Osteocyte (in vitro differentiated cells): ENCODE measurements around the gene RFPL4A. TPM values are rescaled to one million over a fixed set of nuclear protein-coding genes. Genes with fewer than 3 reads are reported as not detected.
"Not testable (repeated sequence)": the region's sequence is repeated elsewhere in the genome, so short reads cannot be mapped to it uniquely, and the experiment has no call there.

Source experiments
- DNase-seq: peaks from one replicate; pipeline ENCODE4 v3.0.0; 2021; ENCODE audit warnings: mixed read lengths; ENCODE audit not compliant: unreplicated experiment; ENCODE audit errors: extremely low spot score
- H3K27ac Mint-ChIP-seq: one replicate; pipeline ENCODE4 v1.8.0; 2021; ENCODE audit warnings: mild to moderate bottlenecking, mixed read lengths; ENCODE audit not compliant: unreplicated experiment
- H3K27me3 Mint-ChIP-seq: one replicate; pipeline ENCODE4 v1.8.0; 2021; ENCODE audit warnings: mixed read lengths; ENCODE audit not compliant: unreplicated experiment
- H3K36me3 Mint-ChIP-seq: one replicate; pipeline ENCODE4 v1.8.0; 2021; ENCODE audit warnings: mixed read lengths; ENCODE audit not compliant: unreplicated experiment
- H3K4me1 Mint-ChIP-seq: one replicate; pipeline ENCODE4 v1.8.0; 2021; ENCODE audit warnings: mixed read lengths; ENCODE audit not compliant: unreplicated experiment
- H3K4me3 Mint-ChIP-seq: one replicate; pipeline ENCODE4 v1.8.0; 2021; ENCODE audit warnings: mild to moderate bottlenecking, moderate library complexity, mixed read lengths; ENCODE audit not compliant: unreplicated experiment
- H3K9me3 Mint-ChIP-seq: one replicate; pipeline ENCODE4 v1.8.0; 2021; ENCODE audit warnings: mixed read lengths; ENCODE audit not compliant: unreplicated experiment
- CTCF ChIP-seq: fragments of 200-600 bp; sonication (generic); IDR thresholded peaks from 2 replicates; pipeline ENCODE4 v1.5.0; 2021; ENCODE audit warnings: antibody characterized with exemption, mild to moderate bottlenecking, moderate library complexity
- long read RNA-seq: library from polyadenylated mRNA; unstranded; transcript quantifications from one replicate; pipeline ENCODE4 v2.0.0, GENCODE V29; 2021
- total RNA-seq: library from RNA; stranded (reverse); gene quantifications from 2 replicates; pipeline ENCODE4 v1.2.1, GENCODE V29; 2021

RFPL4A gene
- total RNA-seq: not detected in 2 replicates
- long read RNA-seq: 0 reads

GRCh38 chr19:55758797-55759196 lies at the start of gene RFPL4A:
Gene RFPL4A (plus strand): TSS chr19:55759097. CDS start chr19:55761801, 2,704 bp downstream.
- H3K4me3 Mint-ChIP-seq, H3K27ac Mint-ChIP-seq: not testable (repeated sequence)

GRCh38 chr19:55711719-55712118 lies 47.2 kb upstream of the RFPL4A start:
- peaks cover 3% of the 10 kb centered on the region for H3K27me3 Mint-ChIP-seq
- no peak overlapping the region for H3K4me3 Mint-ChIP-seq
- no peak for DNase-seq
- no peaks in the 10 kb centered on the region for H3K9me3 Mint-ChIP-seq
- H3K27ac Mint-ChIP-seq: no peak overlapping the region
- H3K36me3 Mint-ChIP-seq: no peaks in the 10 kb centered on the region
- TF ChIP-seq CTCF: no peak
- no peaks in the 10 kb centered on the region for H3K4me1 Mint-ChIP-seq

More at GRCh38 chr19:55758797-55759196, at the start of gene RFPL4A:
- peaks cover 17% of the 10 kb centered on the region for H3K9me3 Mint-ChIP-seq
- H3K36me3 Mint-ChIP-seq, DNase-seq, H3K4me1 Mint-ChIP-seq, H3K27me3 Mint-ChIP-seq: not testable (repeated sequence)

- no peaks in the 10 kb centered on the region for H3K4me1 Mint-ChIP-seq
- TF ChIP-seq CTCF: no peak
- no peaks in the 10 kb centered on the region for H3K9me3 Mint-ChIP-seq
- no peak overlapping the region for H3K4me3 Mint-ChIP-seq
- H3K27me3 Mint-ChIP-seq: peaks cover 3% of the 10 kb centered on the region
- H3K27ac Mint-ChIP-seq: no peak overlapping the region
- H3K36me3 Mint-ChIP-seq: no peaks in the 10 kb centered on the region
- DNase-seq: no peak
Measured at GRCh38 chr19:55712804-55713631, 45.9 kb upstream of the RFPL4A start.

GRCh38 chr19:55716531-55716930 lies 42.4 kb upstream of the RFPL4A start:
- H3K27ac Mint-ChIP-seq: no peak overlapping the region
- no peaks in the 10 kb centered on the region for H3K36me3 Mint-ChIP-seq
- H3K4me3 Mint-ChIP-seq: no peak overlapping the region
- H3K27me3 Mint-ChIP-seq: no peaks in the 10 kb centered on the region
- no peaks in the 10 kb centered on the region for H3K4me1 Mint-ChIP-seq
- no peak for TF ChIP-seq CTCF
- no peak for DNase-seq
- H3K9me3 Mint-ChIP-seq: peaks cover 15% of the 10 kb centered on the region

- DNase-seq: no peak
- H3K4me3 Mint-ChIP-seq: no peak overlapping the region
- no peak overlapping the region for H3K27ac Mint-ChIP-seq
- no peaks in the 10 kb centered on the region for H3K4me1 Mint-ChIP-seq
- peaks cover 22% of the 10 kb centered on the region for H3K9me3 Mint-ChIP-seq
- TF ChIP-seq CTCF: no peak
- no peaks in the 10 kb centered on the region for H3K36me3 Mint-ChIP-seq
- no peaks in the 10 kb centered on the region for H3K27me3 Mint-ChIP-seq
Measured at GRCh38 chr19:55717251-55717650, 41.6 kb upstream of the RFPL4A start.

GRCh38 chr19:55717879-55718711 lies 40.8 kb upstream of the RFPL4A start:
- not testable (repeated sequence) for DNase-seq, H3K36me3 Mint-ChIP-seq, H3K4me1 Mint-ChIP-seq, H3K4me3 Mint-ChIP-seq, H3K27me3 Mint-ChIP-seq, H3K27ac Mint-ChIP-seq
- peaks cover 24% of the 10 kb centered on the region for H3K9me3 Mint-ChIP-seq
